Lower leg skin (tissue), 4 donors: ENCODE measurements around the gene TRPM3. TPM values are rescaled to one million over a fixed set of nuclear protein-coding genes. Genes with fewer than 3 reads are reported as not detected.

Experiments used
- DNase-seq, 2 donors: peaks; one replicate each; pipeline ENCODE4 v3.0.0-alpha.2; 2019; ENCODE audit warnings: low spot score in 2 of 2
- H3K4me3 ChIP-seq: fragments of 200-600 bp; sonication (generic); 2 replicates; pipeline ENCODE4 v1.5.1; 2017; ENCODE audit warnings: mild to moderate bottlenecking, low read depth; ENCODE audit not compliant: poor library complexity, severe bottlenecking
- POLR2A ChIP-seq, 2 donors: fragments of 450-650 bp; IDR thresholded peaks; one replicate each; pipeline ENCODE4 v1.6.1; 2016 to 2017; ENCODE audit warnings: antibody characterized with exemption in 2 of 2, mild to moderate bottlenecking in 1 of 2, moderate library complexity in 1 of 2
- whole genome bisulfite sequencing, 2 donors: methylation state at CpG; one replicate each; pipeline ENCODE4 v1.1.5; 2018; 5-methylcytosine and 5-hydroxymethylcytosine counted together
- intact Hi-C: fragments of 100-400 bp; cut with DNase I; formaldehyde crosslinking; loops from one replicate; pipeline ENCODE4 v1.15.0; 2023; ENCODE audit warnings: low total_unique reads
- total RNA-seq, 4 donors: library from RNA; depleted of rRNA; stranded (reverse); fragments of >200 nt; gene quantifications; one replicate each; pipeline ENCODE4 v1.1.0, GENCODE V29; 2016
- TF ChIP-seq, protein P1 (sequence below), 3 donors: fragments of 450-650 bp; IDR thresholded peaks; one replicate each; pipeline ENCODE4 v1.5.1; 2016; ENCODE audit warnings: antibody characterized with exemption in 3 of 3, mild to moderate bottlenecking in 3 of 3, moderate library complexity in 2 of 3

The TRPM3 gene
- total RNA-seq, 4 donors from 2014 or later = 0.10 to 0.29 TPM; not detected in 2

- no peak for TF ChIP-seq POLR2A (IDR thresholded peaks at IDR 0.05)
- TF ChIP-seq, protein P1, sequence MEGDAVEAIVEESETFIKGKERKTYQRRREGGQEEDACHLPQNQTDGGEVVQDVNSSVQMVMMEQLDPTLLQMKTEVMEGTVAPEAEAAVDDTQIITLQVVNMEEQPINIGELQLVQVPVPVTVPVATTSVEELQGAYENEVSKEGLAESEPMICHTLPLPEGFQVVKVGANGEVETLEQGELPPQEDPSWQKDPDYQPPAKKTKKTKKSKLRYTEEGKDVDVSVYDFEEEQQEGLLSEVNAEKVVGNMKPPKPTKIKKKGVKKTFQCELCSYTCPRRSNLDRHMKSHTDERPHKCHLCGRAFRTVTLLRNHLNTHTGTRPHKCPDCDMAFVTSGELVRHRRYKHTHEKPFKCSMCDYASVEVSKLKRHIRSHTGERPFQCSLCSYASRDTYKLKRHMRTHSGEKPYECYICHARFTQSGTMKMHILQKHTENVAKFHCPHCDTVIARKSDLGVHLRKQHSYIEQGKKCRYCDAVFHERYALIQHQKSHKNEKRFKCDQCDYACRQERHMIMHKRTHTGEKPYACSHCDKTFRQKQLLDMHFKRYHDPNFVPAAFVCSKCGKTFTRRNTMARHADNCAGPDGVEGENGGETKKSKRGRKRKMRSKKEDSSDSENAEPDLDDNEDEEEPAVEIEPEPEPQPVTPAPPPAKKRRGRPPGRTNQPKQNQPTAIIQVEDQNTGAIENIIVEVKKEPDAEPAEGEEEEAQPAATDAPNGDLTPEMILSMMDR (IDR thresholded peaks at IDR 0.05) = no peak
- intact Hi-C loops = no loop called here
- 86 to 94% methylated on average over 1 of the region's 1 CpG for WGBS, 2 donors
- H3K4me3 ChIP-seq = no peak overlapping the region
- no peak for DNase-seq
These were observed 603.4 kb downstream of the TRPM3 start for GRCh38 chr9:70517926-70518610.

GRCh38 chr9:70514273-70514672, 607.1 kb downstream of the TRPM3 start:
- intact Hi-C loops = no loop called here
- DNase-seq = no peak
- no peak overlapping the region for H3K4me3 ChIP-seq
- 94 to 98% methylated on average over 2 of the region's 2 CpGs for WGBS, 2 donors
- TF ChIP-seq, protein P1 (IDR thresholded peaks at IDR 0.05) = no peak
- TF ChIP-seq POLR2A (IDR thresholded peaks at IDR 0.05) = no peak

DNA sequence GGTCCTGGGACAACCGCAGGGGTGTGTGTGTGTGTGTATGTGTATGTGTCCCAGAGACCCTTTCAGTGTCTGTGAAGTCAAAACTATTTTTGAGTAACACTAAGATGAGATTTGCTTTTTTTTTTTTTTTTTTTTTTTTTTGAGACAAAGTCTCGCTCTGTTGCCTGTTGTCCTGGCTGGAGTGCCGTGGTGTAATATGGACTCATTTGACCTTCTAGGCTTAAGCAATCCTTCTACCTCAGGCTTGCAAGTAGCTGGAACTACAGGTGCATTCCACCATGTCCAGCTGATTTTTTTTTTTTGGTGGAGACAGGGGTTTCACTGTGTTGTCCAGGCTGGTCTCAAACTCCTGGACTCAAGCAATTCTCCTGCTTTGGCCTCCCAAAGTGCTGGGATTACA, 609.6 kb downstream of the TRPM3 start:
- no peak overlapping the region for H3K4me3 ChIP-seq
- DNase-seq = no peak
- WGBS, 2 donors = 91 to 97% methylated on average over 3 of the region's 3 CpGs
- intact Hi-C loops = no loop called here
- TF ChIP-seq POLR2A (IDR thresholded peaks at IDR 0.05) = no peak
- TF ChIP-seq, protein P1 (IDR thresholded peaks at IDR 0.05) = no peak

GRCh38 chr9:70510157-70510770, 611.2 kb downstream of the TRPM3 start:
- DNase-seq = no peak
- intact Hi-C loops = no loop called here
- WGBS, 2 donors = 89% methylated on average over 3 of the region's 3 CpGs
- TF ChIP-seq POLR2A (IDR thresholded peaks at IDR 0.05) = no peak
- TF ChIP-seq, protein P1 (IDR thresholded peaks at IDR 0.05) = no peak
- no peak overlapping the region for H3K4me3 ChIP-seq

- WGBS, 2 donors = 69 to 78% methylated on average over 2 of the region's 2 CpGs
- no peak overlapping the region for H3K4me3 ChIP-seq
- TF ChIP-seq, protein P1 (IDR thresholded peaks at IDR 0.05) = no peak
- TF ChIP-seq POLR2A (IDR thresholded peaks at IDR 0.05) = no peak
- DNase-seq = no peak
- intact Hi-C loops = no loop called here
These were observed 615.3 kb downstream of the TRPM3 start for GRCh38 chr9:70506159-70506558.
